DMS114 treated with DMSO at 0.1 percent for 48 hours (cell line): ENCODE measurements around the gene TLE1.

ENCODE experiments used
- DNase-seq: peaks from one replicate; lab custom pipeline; 2025; ENCODE audit not compliant: unreplicated experiment; lab: John Stamatoyannopoulos, UW

TLE1 gene

GRCh38 chr9:81581986-81582385 lies 107.4 kb downstream of the TLE1 start:
- no peak for DNase-seq

DNA sequence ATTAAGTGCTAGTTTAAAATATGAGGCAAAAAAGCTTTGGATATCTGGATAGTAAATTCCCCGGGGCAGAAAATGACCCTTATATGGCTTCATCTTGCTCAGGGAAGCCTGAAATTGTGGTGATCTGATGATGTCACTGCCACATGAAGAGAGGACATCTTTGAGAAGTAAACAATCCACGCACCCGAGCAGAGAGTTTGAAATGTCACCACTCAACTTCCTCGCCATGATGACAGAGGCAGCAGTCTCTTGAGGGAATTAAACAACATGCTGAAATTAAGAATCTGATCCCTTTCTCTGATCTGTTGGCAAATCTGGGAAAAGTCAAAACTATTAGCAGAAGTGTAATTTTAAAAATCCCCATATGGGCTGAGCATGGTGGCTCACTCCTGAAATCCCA lies 110.0 kb downstream of the TLE1 start:
- DNase-seq = no peak

- DNase-seq = no peak
Observed at GRCh38 chr9:81578606-81579005, 110.7 kb downstream of the TLE1 start.

DNA sequence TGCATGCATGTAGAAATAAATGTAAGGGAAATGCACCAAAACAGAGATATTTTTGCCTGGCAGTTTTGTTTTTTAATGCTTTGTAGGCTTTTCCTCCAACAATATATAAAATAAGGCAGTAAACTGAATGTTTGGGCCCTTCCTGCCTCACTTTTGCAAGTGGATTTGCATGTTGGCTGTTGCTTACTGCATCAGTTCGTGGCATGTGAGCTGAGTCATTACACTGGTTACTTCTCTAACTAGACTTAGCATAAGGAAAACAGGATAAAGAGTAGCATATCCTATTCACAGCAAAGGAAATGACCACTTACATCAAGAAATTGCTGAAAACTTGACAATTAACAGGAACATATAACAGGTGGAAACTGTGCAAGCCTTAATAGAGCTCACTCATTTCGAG lies 113.4 kb downstream of the TLE1 start:
- no peak for DNase-seq

GRCh38 chr9:81574405-81574804 lies 114.9 kb downstream of the TLE1 start:
- DNase-seq = no peak

GRCh38 chr9:81573415-81574321 lies 115.7 kb downstream of the TLE1 start:
- DNase-seq = no peak

- no peak for DNase-seq
Observed at GRCh38 chr9:81570083-81570482, 119.3 kb downstream of the TLE1 start.

DNA sequence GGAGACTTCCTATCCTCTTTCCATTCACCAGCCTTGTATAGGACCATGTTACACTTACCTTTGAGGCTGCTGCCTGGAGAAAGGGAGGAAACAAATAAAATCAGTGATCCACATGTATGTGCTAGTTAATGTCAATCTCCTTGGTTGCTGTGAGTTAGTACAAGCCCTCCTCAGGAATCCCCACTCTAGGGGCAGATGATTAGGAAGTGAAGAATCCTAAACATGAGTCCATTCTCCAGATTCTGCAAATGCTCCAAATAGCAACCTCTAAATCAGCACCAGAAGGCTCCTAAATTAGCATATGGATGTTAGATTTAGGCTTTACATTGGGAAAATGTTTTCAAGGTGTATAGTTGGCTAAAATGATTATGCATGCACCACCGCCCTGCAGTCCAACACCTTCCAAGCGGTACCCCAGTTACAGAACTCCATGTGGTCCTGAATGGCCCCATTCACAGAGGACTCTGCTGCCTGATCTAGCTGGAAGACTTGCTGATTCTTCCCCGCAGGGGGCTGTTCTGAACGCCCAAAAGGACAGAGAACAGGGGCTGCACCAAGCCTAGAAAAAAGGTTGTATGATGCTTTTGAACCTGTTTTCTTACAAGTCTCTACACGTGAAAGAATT lies 123.2 kb downstream of the TLE1 start:
- DNase-seq = no peak

DNA sequence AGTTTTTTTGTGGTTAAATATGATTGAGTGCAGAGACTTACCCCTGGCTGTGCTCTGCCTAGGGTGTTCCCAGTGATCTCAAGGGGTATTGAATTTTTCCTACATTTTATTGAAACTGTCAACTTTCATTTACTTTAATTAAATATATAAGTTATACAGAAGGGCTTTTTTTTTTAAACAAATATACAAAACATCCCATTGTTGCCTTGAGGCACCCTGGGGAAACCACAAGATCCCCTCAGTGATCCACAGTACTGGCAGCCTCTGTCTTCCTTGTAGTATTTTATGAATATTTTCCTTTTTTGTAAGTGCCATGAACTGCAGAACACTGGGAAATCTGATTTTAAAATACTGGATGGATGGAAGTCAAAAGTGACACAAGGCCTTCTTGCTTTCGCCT lies 123.7 kb downstream of the TLE1 start:
- DNase-seq = no peak

GRCh38 chr9:81565144-81565543 lies 124.2 kb downstream of the TLE1 start:
- no peak for DNase-seq

- DNase-seq = no peak
Observed at GRCh38 chr9:81564632-81565031, 124.7 kb downstream of the TLE1 start.

- DNase-seq = no peak
Observed at GRCh38 chr9:81563739-81564138, 125.6 kb downstream of the TLE1 start.

- DNase-seq = no peak
Observed at GRCh38 chr9:81563020-81563407, 126.3 kb downstream of the TLE1 start.

DNA sequence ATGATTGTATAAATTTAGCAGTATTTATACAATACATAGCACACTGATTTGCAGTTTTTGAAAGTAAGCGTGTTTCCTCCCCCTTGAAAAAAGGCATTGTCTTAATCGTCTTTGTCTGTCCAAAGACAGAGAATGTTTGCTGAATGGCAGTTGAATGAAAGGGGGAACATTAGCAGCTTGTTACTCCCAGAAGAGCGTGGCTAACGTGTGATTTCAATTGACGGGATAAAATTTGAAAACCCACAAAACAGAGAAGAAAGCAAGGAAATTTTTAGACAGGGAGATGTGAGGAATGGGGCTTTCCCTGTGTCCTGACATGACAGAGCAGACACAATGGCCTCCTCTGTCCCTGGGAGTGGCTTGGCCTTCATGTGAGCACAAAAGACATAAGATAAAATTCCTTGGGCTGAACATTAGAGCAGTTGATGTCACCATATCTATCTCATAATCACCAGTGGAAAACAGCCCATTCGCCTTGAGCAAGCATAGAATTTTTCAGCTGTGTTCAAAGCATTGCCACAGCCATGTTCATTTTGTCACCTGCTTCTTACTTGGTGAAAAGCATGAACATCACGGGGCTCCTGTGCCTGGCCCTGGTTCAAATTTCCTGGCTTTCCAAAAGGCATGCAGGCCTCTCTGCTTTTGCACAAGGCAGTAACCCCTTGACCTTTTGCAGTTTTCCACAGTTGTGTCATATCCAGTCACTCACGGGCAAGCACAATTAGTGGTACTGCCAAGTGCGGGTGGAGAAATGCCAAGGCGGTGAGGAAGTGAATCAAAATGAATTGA lies 126.9 kb downstream of the TLE1 start:
- no peak for DNase-seq

DNA sequence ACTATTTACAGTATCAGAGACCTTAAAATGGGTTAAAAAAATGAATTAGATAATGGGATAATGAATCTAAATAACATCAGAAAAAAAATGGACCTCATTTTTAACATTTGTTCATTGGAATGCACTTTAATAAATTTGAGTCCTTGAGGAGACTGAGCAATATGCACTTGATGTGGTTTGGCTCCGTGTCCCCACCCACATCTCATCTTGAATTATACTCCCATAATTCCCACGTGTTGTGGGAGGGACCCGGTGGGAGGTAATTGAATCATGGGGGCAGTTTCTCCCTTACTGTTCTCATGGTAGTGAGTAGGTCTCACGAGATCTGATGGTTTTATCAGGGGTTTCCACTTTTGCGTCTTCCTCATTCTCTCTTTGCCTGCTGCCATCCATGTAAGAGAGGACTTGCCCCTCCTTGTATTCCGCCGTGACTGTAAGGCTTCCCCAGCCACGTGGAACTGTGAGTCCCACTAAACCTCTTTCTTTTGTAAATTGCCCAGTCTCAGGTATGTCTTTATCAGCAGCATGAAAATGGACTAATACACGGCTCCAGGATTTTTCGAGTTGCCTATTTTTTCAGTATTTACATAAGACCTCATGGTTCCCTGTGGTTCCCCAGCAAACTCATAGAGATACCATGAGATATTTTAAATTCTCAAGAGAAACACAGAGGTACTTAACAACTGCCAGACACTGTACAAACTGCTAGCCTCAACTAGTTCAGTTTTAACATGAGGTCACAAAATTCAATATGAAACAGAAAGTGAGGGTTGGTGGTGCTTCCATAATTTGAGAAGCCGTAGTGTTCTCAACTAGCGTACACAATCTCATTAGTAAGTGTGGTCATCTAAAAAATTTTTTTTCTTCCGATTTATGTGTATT lies 128.3 kb downstream of the TLE1 start:
- no peak for DNase-seq

- DNase-seq = no peak
Observed at GRCh38 chr9:81559709-81560108, 129.6 kb downstream of the TLE1 start.

- DNase-seq = no peak
Observed at GRCh38 chr9:81559197-81559596, 130.2 kb downstream of the TLE1 start.

- DNase-seq = no peak
Observed at GRCh38 chr9:81558091-81558830, 131.1 kb downstream of the TLE1 start.

- DNase-seq = no peak
Observed at GRCh38 chr9:81557452-81558090, 131.8 kb downstream of the TLE1 start.

GRCh38 chr9:81556923-81557322 lies 132.4 kb downstream of the TLE1 start:
- no peak for DNase-seq
